GM21360 (cell line): ENCODE measurements around the gene AQP1.

Experiments
- ATAC-seq: cut with Tn5 transposase; IDR thresholded peaks from one replicate; pipeline ENCODE4 v1.9.1; 2021; ENCODE audit warnings: mild to moderate bottlenecking, moderate library complexity; ENCODE audit not compliant: unreplicated experiment

The AQP1 gene

GRCh38 chr7:30933124-30933974 lies 21.7 kb downstream of the AQP1 start:
- no peak for ATAC-seq

DNA sequence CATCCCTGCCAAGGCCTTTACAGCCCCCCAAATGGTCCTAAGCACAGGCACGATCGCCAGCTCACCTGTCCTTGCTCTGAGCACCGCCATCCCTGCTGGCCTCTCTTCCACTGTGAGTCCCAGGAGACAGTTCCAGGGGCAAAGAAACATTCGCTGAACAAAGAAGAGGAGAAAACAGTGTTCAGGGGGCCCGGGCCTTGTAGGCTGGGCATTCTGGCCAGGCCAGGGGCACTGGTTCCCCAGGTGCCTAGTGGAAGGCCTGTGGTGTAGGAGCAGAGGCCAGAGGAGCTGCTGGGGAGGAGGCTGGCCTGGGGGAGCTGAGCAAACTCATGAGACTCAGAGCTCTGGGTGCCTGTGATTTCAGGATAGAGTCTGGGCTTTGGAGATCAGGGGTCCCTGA lies 22.6 kb downstream of the AQP1 start:
- ATAC-seq, result no peak

- no peak for ATAC-seq
Measured at GRCh38 chr7:30934732-30935568, 23.3 kb downstream of the AQP1 start.

- ATAC-seq, result no peak
Measured at GRCh38 chr7:30935569-30935877, 23.9 kb downstream of the AQP1 start.

DNA sequence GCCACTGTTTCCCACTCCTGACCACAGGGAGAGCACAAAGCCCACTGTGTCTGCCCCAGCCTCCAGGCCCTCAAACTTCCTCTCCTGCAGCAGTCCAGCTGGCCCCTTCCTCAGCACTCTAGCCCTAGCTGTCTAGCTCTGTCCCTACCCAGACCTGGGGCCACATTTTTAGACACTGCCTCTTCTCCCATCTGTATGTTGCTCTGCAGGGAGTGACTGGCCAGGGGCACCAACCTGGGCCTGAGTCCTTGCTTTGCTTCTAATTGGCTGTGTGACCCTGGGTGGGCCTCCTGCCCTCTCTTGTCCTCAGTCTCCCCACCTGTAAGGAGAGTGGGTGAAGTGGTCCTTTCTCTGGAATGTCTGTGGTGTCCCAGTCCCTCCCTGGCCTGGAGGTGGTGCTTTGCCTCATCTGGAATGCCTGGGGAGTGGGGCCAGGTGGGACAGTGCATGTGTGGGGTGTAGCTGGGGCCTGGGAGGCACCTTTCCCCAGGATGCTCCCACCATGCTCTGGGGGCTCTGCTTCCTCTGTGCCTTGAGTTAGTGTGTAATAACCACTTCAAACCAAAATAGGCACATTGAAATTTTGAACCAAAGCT lies 25.1 kb downstream of the AQP1 start:
- ATAC-seq, result no peak

GRCh38 chr7:30937416-30937815 lies 25.8 kb downstream of the AQP1 start:
- ATAC-seq, result no peak

GRCh38 chr7:30938435-30939316 lies 27.0 kb downstream of the AQP1 start:
- peak; percentile 85 for ATAC-seq

DNA sequence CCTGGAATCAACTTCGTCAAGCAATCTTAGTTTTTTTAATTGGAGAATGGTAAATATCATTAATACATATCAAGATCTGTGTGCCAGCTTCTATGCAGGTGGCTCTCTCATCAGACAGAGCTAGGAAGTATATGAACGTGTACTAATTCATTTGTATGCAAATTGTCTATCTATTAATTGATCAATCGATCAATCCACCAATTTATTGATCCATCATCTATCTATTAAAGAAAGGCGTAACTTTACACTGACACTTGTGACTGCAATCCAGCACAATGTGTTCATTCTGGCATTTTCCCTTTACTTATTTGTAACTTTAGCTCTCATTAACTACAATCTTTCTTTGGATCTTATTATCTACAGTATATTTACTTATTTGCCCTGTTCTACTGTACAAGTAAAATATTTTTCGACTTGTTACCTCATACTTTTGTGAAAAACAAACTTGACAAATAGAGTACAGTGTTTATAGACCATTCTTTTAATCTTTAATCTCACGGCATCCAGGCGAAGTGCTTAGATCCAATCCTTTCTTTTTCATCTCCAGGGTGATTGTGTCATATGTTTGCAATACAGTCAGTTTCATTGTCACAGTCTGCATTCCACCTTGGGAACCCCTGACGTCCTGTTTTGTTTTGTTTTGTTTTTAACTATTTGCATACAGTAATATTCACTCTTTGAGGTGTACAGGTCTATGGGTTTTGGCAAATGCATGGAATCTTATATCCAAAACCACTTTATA lies 30.1 kb downstream of the AQP1 start:
- ATAC-seq, result no peak

GRCh38 chr7:30950197-30950596 lies 38.5 kb downstream of the AQP1 start:
- no peak for ATAC-seq

DNA sequence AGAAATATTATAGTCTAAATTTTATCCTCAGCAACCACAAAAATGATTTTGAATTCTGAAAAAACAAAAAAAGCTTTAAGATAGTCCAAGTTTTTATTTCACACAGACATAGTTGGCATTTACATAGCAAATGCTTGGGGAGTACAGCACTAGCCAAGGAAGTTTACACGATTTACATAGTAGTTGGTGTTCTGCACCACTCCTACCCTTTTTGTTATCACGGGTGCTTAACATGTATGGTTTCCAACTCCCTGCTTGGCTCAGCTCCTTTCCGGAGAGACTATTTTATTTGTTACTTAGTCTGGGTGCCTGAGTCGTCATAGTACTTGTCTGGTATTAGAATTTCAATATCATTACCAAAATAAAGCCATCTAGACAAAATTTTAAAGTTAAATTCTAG lies 43.3 kb downstream of the AQP1 start:
- ATAC-seq, result no peak

- ATAC-seq, result no peak
Measured at GRCh38 chr7:30956704-30957103, 45.1 kb downstream of the AQP1 start.

DNA sequence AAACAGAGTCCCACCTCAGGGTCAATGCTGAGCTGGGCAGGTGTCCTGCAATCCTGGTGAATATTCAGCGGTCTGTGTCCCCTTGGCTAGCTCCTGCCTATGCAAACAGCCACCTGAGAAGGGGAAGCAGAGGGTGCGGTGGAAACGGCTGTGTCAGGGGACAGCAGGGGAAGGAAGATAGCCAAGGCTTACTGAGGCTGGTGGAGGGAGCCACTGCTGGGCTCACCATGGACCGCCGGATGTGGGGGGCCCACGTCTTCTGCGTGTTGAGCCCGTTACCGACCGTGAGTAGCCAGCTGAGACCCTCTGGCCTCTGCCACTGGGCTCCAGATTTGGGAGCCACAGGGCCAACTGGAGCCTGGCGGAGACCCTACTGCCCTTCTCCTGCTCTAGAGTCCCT lies 52.2 kb downstream of the AQP1 start, which contains the start of gene GHRHR:
Gene GHRHR, plus strand, starts transcription at position 112 of the 400 bp plus-strand sequence. Its CDS starts 116 bp downstream, at position 228.
- ATAC-seq, result no peak

DNA sequence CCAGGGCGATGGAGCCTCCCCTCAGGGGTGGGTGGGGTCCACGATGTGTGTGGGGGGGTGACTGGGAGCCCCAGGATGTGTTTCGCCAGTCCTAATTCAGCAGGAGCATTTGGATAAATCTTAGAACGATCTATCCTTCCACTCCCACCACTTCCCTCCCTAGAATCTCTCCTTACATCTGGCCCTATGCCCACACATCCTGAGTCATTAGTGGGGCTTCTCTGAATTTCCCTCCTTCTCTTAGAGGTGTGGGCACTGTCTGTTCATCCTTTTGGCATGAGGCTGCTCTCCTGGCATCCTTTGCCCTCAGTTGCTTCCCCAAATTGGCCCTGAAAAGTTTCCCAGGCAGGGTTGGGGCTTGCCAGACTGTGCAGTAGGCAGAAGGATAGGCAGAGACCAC lies 53.7 kb downstream of the AQP1 start:
- no peak for ATAC-seq

DNA sequence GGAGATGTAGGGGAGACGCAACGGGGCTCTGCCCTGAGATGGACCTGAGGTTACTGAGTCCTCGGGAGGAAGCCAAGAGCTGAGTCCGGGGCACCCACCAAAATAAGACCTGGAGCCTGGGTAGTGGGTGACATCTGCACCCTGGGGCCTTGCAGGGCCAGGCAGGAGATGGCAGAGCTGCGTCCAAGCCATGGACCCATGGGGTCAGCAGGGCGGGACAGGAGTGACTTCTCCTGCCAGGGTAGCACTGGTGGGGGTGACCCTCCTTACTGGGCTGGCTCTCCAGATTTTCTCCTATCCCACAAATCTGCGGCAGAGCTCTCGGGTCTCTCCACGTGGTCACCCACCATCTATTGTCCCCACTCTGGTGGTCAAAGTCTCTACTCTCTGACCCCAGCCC lies 54.2 kb downstream of the AQP1 start:
- ATAC-seq, result no peak

DNA sequence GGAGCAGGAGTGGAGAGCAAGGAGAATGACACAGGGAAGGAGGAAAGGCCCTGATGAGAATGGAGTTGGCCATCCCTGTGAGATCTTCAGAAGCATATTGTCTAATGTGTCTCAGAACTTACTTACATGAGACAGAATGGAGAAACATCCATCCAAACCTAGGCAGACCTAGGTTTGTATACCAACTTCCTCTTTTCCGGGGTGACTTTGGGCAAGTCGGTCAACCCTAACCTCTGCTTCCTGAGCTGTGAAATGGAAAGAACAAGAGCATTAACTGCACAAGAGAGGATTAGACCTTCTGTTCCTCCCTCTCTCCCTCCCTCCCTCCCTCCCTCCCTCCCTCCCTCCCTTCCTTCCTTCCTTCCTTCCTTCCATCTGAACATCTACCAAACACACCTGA lies 56.6 kb downstream of the AQP1 start:
- no peak for ATAC-seq

- ATAC-seq, result no peak
Measured at GRCh38 chr7:30968747-30969603, 57.3 kb downstream of the AQP1 start.

DNA sequence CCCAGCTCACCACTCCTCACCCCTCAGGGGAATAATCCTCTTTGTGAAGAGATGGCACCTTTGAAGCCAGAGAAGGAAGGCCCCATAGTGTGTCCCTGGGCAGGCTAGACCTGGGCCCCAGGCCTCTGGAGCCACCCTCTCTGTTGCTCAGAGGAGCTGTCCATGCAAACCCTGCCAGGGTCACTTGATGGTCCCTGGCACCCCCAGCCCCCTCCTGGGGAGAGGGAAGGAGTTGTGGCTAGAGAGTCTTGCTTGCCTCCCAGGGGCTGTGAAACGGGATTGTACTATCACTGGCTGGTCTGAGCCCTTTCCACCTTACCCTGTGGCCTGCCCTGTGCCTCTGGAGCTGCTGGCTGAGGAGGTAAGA lies 57.9 kb downstream of the AQP1 start:
- ATAC-seq, result no peak

DNA sequence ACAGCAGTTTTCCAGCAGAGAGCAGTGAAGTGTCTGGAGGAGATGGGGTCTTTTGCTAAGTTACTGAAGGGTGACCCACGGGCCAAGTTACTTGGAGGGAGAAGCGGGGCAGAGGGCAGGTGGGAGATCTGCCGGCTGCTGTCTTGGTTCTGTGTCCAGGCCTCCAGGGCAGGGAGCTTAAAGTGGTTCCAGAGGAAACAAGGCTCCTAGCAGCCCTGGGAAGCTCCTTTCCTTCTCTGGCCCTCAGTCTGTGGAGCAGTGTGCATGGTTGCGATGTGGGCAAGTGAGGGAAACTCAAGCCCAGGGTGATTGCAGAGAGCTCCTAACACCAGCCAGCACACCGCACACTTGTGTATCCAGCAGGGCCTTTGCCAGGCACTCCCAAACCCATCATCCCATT lies 58.4 kb downstream of the AQP1 start:
- no peak for ATAC-seq

- no peak for ATAC-seq
Measured at GRCh38 chr7:30970594-30971094, 59.0 kb downstream of the AQP1 start.
